Measurements from ENCODE around the gene UTS2B. TPM values are rescaled to one million over a fixed set of nuclear protein-coding genes. Genes with fewer than 3 reads are reported as not detected.

Gene UTS2B
- total RNA-seq, 6 experiments from 2014 or later, result 0.73 to 1.8 (median 1.0) TPM

GRCh38 chr3:191324936-191325335 lies 5.4 kb downstream of the UTS2B start:
- no peak for TF ChIP-seq CTCF (IDR thresholded peaks at IDR 0.05)
- Mint-ChIP-seq H3K9me3 (no peaks in the 10 kb centered on the region), H3K4me1 (ENCODE audit: low read depth) (peaks cover 41% of the 10 kb centered on the region), H3K27ac (0 out of 2 replicates have a peak overlapping the region, but pooled peaks have one; percentile 16), H3K4me3 (no peak overlapping the region), H3K36me3 (ENCODE audit: low read depth) (peaks cover 2% of the 10 kb centered on the region; the same call in 1 of the 2 replicates), H3K27me3 (ENCODE audit: insufficient read depth) (no peaks in the 10 kb centered on the region)
- no peak for DNase-seq

DNA sequence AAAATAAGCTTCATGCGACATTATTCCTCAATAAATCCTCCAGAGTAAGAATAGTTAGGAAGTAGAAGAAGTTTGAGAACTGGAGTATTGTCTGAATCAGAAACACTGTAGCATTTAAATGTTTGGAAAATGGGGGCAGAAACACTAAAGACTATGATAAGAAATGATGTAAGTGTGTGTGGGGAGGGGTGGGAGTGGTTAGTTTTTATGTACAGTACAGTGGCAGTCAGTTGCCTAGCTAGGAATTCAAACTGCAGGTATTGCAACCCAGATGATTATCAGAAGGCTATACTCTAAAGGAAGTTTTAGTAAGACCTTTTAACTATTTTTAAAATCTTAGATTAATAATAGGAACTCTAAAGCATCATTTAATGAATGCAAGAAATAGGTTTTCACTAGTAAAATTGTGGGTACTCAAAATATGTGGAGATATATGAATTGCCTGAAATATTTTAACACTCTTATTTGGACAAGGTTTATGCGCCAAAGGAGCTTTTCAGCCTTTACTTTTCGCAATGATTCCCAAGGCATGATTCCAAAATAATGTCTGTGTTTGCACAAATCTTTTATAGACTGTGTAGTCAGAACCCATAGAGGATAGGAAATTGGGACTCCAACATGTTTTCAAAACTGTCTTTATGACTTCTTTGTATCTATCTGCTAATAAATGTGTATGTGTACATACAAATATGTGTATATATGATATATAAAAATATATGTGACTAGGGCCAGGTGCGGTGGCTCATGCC lies 9.1 kb downstream of the UTS2B start:
- H3K27ac Mint-ChIP-seq, result no peak overlapping the region
- peaks cover 4% of the 10 kb centered on the region; the same call in 1 of the 2 replicates for H3K36me3 Mint-ChIP-seq (ENCODE audit: low read depth)
- no peaks in the 10 kb centered on the region for H3K27me3 Mint-ChIP-seq (ENCODE audit: insufficient read depth)

DNA sequence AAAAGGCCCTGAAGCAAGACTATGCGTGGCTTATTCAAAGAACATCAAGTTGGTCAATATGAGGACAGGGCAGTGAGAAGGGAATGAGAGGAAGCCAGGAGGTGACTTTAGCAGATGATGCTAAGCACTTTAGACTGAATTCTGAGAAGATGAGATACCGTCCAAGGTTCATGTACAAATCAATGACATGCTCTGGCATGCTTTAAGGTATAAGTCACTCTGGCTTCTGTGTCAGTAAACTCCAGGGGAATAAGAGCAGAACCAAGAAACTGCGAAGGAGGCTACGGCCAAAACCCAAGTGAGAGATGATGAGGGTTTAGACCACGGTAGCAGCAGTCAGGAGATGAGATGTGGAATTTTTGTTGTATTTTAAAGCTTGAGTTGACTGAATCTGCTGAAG lies 10.0 kb downstream of the UTS2B start:
- H3K4me1 Mint-ChIP-seq (ENCODE audit: low read depth), result peaks cover 18% of the 10 kb centered on the region
- no peak overlapping the region for H3K27ac Mint-ChIP-seq
- H3K27me3 Mint-ChIP-seq (ENCODE audit: insufficient read depth), result no peaks in the 10 kb centered on the region
- peaks cover 6% of the 10 kb centered on the region for H3K9me3 Mint-ChIP-seq
- no peak for TF ChIP-seq CTCF (IDR thresholded peaks at IDR 0.05)
- H3K36me3 Mint-ChIP-seq (ENCODE audit: low read depth), result peaks cover 4% of the 10 kb centered on the region; the same call in 1 of the 2 replicates
- no peak for DNase-seq
- no peak overlapping the region for H3K4me3 Mint-ChIP-seq

More for the DNA sequence above, 9.1 kb downstream of the UTS2B start:
- TF ChIP-seq CTCF (IDR thresholded peaks at IDR 0.05), result no peak
- Mint-ChIP-seq H3K4me1 (ENCODE audit: low read depth) (peaks cover 18% of the 10 kb centered on the region), H3K4me3 (no peak overlapping the region), H3K9me3 (peaks cover 3% of the 10 kb centered on the region)
- no peak for DNase-seq

DNA sequence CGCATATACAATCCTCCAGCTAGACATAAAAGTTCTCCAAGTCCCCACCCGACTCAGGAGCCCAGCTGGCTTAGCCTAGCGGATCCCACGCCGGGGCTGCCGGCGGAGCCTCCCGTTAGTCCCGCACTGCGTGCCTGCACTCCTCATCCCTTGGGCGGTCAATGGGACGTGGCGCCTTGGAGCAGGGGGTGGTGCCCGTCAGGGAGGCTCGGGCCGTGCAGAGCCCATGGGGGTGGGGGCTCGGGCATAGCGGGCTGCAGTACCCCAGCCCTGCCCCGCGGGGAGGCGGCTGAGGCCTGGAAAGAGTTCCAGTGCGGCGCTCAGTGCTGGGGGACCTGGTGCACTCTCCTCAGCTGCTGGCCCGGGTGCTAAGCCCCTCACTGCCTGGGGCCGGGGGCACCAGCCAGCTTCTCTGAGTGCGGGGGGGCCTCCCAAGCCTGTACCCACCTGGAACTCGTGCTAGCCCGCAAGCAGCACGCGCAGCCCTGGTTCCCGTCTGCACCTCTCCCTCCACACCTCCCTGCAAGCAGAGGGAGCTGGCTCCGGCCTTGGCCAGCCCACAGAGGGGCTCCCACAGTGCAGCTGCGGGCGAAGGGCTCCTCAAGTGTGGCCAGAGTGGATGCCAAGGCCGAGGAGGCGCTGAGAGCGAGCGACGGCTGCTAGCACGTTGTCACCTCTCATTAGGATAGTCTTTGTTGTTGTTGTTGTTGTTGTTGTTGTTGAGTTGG lies 13.3 kb downstream of the UTS2B start:
- Mint-ChIP-seq H3K9me3 (peaks cover 6% of the 10 kb centered on the region), H3K27me3 (ENCODE audit: insufficient read depth) (no peaks in the 10 kb centered on the region), H3K4me3 (no peak overlapping the region), H3K4me1 (ENCODE audit: low read depth) (peaks cover 9% of the 10 kb centered on the region; the same call in 1 of the 2 replicates), H3K27ac (no peak overlapping the region), H3K36me3 (ENCODE audit: low read depth) (peaks cover 4% of the 10 kb centered on the region; the same call in 1 of the 2 replicates)
- no peak for DNase-seq
- TF ChIP-seq CTCF (IDR thresholded peaks at IDR 0.05), result no peak

DNA sequence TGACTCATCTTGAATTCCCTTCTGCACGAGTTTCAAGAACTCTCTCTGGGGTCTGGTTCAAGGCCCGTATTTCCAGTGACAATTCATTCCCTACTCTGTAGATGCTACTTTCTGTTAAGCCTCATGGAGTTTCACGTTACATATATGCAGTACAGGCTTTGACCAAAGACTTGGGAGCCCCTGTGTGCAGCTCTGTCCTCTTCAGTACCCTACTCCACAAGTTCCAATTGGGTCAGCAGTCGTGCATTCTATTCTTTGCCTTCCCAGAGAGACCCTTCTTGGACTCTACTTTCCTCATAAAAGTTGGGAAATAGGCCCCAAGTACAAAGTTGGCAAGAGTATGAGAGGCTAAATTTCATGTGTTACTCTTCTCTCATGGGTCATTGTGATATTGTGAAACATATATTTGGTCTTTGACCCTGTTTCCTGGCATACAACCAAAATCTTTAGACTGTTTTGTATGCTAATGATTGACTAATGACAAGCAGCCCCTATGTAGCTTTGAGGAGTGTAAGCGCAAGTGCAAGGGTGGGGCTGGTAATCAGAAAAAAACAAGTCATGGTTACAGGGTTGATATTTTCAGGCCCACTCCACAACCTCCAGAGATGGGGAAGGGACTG lies 16.1 kb downstream of the UTS2B start:
- Mint-ChIP-seq H3K4me3 (no peak overlapping the region), H3K27me3 (ENCODE audit: insufficient read depth) (no peaks in the 10 kb centered on the region), H3K4me1 (ENCODE audit: low read depth) (no peaks in the 10 kb centered on the region), H3K9me3 (peaks cover 6% of the 10 kb centered on the region), H3K27ac (no peak overlapping the region), H3K36me3 (ENCODE audit: low read depth) (peaks cover 4% of the 10 kb centered on the region; the same call in 1 of the 2 replicates)
- DNase-seq, result no peak
- no peak for TF ChIP-seq CTCF (IDR thresholded peaks at IDR 0.05)

All from HFFc6 (cell line).